ENCODE measurements around the gene IL16.

Gene IL16

GRCh38 chr15:81337241-81337640 lies 140.6 kb downstream of the IL16 start:
- no peak for TF ChIP-seq CTCF (IDR thresholded peaks at IDR 0.05; ENCODE audit: low read depth, low read length, missing control alignments)
- DNase-seq (ENCODE audit: low read depth): no peak
- no peak overlapping the region for H3K4me3 ChIP-seq (ENCODE audit: low read depth, low read length)
- in situ Hi-C loops (cut with HindIII; ENCODE audit: low sequenced_read_pairs): no loop called here

GRCh38 chr15:81337713-81338157 lies 141.1 kb downstream of the IL16 start:
- in situ Hi-C loops (cut with HindIII; ENCODE audit: low sequenced_read_pairs): no loop called here
- H3K4me3 ChIP-seq (ENCODE audit: low read depth, low read length): no peak overlapping the region

GRCh38 chr15:81338170-81339007 lies 141.7 kb downstream of the IL16 start:
- no peak overlapping the region for H3K4me3 ChIP-seq (ENCODE audit: low read depth, low read length)
- DNase-seq (ENCODE audit: low read depth): peak; percentile 94
- TF ChIP-seq CTCF (IDR thresholded peaks at IDR 0.05; ENCODE audit: low read depth, low read length, missing control alignments): no peak
- in situ Hi-C loops (cut with HindIII; ENCODE audit: low sequenced_read_pairs): no loop called here

More at GRCh38 chr15:81337713-81338157, 141.1 kb downstream of the IL16 start:
- DNase-seq (ENCODE audit: low read depth): peak; percentile 42
- no peak for TF ChIP-seq CTCF (IDR thresholded peaks at IDR 0.05; ENCODE audit: low read depth, low read length, missing control alignments)

- H3K4me3 ChIP-seq (ENCODE audit: low read depth, low read length): no peak overlapping the region
- TF ChIP-seq CTCF (IDR thresholded peaks at IDR 0.05; ENCODE audit: low read depth, low read length, missing control alignments): no peak
- no peak for DNase-seq (ENCODE audit: low read depth)
- in situ Hi-C loops (cut with HindIII; ENCODE audit: low sequenced_read_pairs): no loop called here
Observed at GRCh38 chr15:81339321-81339720, 142.6 kb downstream of the IL16 start.

GRCh38 chr15:81339851-81340250 lies 143.2 kb downstream of the IL16 start:
- no peak for DNase-seq (ENCODE audit: low read depth)
- TF ChIP-seq CTCF (IDR thresholded peaks at IDR 0.05; ENCODE audit: low read depth, low read length, missing control alignments): no peak
- H3K4me3 ChIP-seq (ENCODE audit: low read depth, low read length): no peak overlapping the region
- in situ Hi-C loops (cut with HindIII; ENCODE audit: low sequenced_read_pairs): no loop called here

GRCh38 chr15:81341351-81341750 lies 144.7 kb downstream of the IL16 start:
- no peak for TF ChIP-seq CTCF (IDR thresholded peaks at IDR 0.05; ENCODE audit: low read depth, low read length, missing control alignments)
- DNase-seq (ENCODE audit: low read depth): no peak
- no peak overlapping the region for H3K4me3 ChIP-seq (ENCODE audit: low read depth, low read length)
- in situ Hi-C loops (cut with HindIII; ENCODE audit: low sequenced_read_pairs): no loop called here

Measured in astrocyte of the cerebellum (primary cell).